Spleen (tissue), 7 donors: ENCODE results near the gene MYLK4.

Experiments
- POLR2A ChIP-seq, 3 donors: fragments of 450-650 bp; IDR thresholded peaks; one replicate each; pipeline ENCODE4 v1.5.1; 2017; ENCODE audit warnings: antibody characterized with exemption in 3 of 3, mild to moderate bottlenecking in 1 of 3
- TF ChIP-seq, protein P1 (sequence below), 11 experiments: fragments of 200-600 bp in 7 of 11; fragments of 450-650 bp in 4 of 11; sonication (generic) in 4 of 11; IDR thresholded peaks in 8 of 11; conservative IDR thresholded peaks in 3 of 11; 1 replicate in 7 of 11; 2 replicates in 4 of 11; pipeline versions ENCODE4 v1.4.0 to v1.8.0; 2016 to 2021; ENCODE audit warnings: antibody characterized with exemption in 11 of 11, inconsistent platforms in 4 of 11, mild to moderate bottlenecking in 1 of 11
- donor health status: DM: no; HTN: no; CAD: no; lungs with moderate emphysema.
- donor health status: DM: no; HTN: no; CAD: no.
- donor health status: DM: no; HTN: no; CAD: no.

DNA sequence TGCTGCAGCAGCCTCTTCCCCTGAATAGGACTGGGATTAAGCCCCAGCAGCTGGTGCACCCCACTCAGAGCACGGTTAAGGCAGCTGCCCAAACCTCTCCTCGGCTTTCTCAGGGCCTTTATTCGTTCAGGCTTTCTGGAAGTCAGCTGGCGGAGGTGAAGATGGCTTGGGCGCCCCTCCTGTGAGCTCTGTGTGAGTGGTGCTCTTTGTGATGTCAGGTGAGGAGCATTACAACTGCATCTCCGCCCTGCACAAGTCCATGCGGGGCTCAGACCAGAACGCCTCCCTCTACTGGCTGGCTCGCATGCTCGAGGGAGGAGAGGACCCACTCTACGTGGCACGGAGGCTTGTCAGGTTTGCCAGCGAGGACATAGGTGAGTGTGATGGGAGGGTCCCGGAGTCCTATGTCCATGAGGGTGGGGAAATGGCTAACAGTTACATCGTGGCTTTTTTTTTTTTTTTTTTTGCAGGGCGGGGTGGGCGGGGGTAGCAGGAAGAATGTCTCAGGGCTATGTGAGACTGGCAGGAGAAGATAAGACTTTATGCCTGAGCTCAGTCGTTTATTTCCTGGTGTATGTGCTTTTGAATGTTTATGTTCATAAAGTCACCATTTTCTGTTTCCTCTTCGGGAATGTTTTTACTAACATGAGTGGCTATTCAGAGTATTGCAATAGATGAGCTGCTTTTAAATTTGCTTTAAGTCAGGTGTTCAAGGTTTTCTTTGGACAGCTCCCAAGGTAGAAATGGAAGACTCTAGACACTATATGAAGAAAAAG lies 32.7 kb upstream of the MYLK4 start:
- TF ChIP-seq, protein P1, sequence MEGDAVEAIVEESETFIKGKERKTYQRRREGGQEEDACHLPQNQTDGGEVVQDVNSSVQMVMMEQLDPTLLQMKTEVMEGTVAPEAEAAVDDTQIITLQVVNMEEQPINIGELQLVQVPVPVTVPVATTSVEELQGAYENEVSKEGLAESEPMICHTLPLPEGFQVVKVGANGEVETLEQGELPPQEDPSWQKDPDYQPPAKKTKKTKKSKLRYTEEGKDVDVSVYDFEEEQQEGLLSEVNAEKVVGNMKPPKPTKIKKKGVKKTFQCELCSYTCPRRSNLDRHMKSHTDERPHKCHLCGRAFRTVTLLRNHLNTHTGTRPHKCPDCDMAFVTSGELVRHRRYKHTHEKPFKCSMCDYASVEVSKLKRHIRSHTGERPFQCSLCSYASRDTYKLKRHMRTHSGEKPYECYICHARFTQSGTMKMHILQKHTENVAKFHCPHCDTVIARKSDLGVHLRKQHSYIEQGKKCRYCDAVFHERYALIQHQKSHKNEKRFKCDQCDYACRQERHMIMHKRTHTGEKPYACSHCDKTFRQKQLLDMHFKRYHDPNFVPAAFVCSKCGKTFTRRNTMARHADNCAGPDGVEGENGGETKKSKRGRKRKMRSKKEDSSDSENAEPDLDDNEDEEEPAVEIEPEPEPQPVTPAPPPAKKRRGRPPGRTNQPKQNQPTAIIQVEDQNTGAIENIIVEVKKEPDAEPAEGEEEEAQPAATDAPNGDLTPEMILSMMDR (IDR thresholded peaks at IDR 0.05 in 8 of 11, conservative IDR thresholded peaks at IDR 0.05 in 3 of 11): no peak
- no peak for TF ChIP-seq POLR2A (IDR thresholded peaks at IDR 0.05)
